HepG2 (cell line): ENCODE measurements around the gene MPPE1. TPM values are rescaled to one million over a fixed set of nuclear protein-coding genes. Genes with fewer than 3 reads are reported as not detected.
A peak's percentile ranks its signal among the peaks of the same experiment; 100 is the strongest.

Source experiments
- CBX2 ChIP-seq, 2 experiments: fragments of 200-600 bp in 1 of 2; sonication (generic); formaldehyde crosslinking in 1 of 2; IDR thresholded peaks; 2 replicates each; pipeline versions ENCODE4 v1.7.0 to v1.8.1; 2018 to 2022; ENCODE audit warnings: low read depth in 2 of 2, low read length in 1 of 2, mild to moderate bottlenecking in 1 of 2, missing genetic modification reagents in 1 of 2
- CBX5 ChIP-seq: sonication (generic); formaldehyde crosslinking; IDR thresholded peaks from 2 replicates; pipeline ENCODE4 v1.4.0; 2020; ENCODE audit warnings: missing genetic modification reagents, borderline replicate concordance
- CC2D1A ChIP-seq: sonication (generic); formaldehyde crosslinking; IDR thresholded peaks from 2 replicates; pipeline ENCODE4 v1.8.1; 2023; ENCODE audit warnings: mild to moderate bottlenecking, missing genetic modification reagents
- CREB1 ChIP-seq, 2 experiments: fragments of 450-650 bp in 1 of 2; IDR thresholded peaks; 2 replicates each; pipeline ENCODE4 v1.6.1; 2016 to 2017; ENCODE audit warnings: control low read depth in 1 of 2, mild to moderate bottlenecking in 1 of 2, missing compliant biosample characterization in 1 of 2, missing genetic modification characterization in 1 of 2
- MAFF ChIP-seq: IDR thresholded peaks from 2 replicates; pipeline ENCODE4 v1.6.1; 2011; ENCODE audit warnings: low read depth, low read length, improper control_type of control experiment
- MATR3 ChIP-seq: sonication (generic); formaldehyde crosslinking; IDR thresholded peaks from 2 replicates; pipeline ENCODE4 v1.4.0; 2020; ENCODE audit warnings: missing genetic modification reagents
- MEIS1 ChIP-seq: sonication (generic); formaldehyde crosslinking; IDR thresholded peaks from 2 replicates; pipeline ENCODE4 v1.9.0; 2021; ENCODE audit warnings: mild to moderate bottlenecking, missing genetic modification reagents, moderate library complexity, borderline replicate concordance
- PLSCR1 ChIP-seq: sonication (generic); formaldehyde crosslinking; IDR thresholded peaks from 2 replicates; pipeline ENCODE4 v1.5.0; 2020; ENCODE audit warnings: missing genetic modification reagents, mild to moderate bottlenecking, borderline replicate concordance
- SIN3B ChIP-seq: fragments of 150-350 bp; IDR thresholded peaks from 2 replicates; pipeline ENCODE4 v1.6.1; 2014; ENCODE audit warnings: low read length
- SMYD3 ChIP-seq: sonication (generic); formaldehyde crosslinking; IDR thresholded peaks from 2 replicates; pipeline ENCODE4 v1.8.1; 2023; ENCODE audit warnings: mild to moderate bottlenecking, missing genetic modification reagents
- SNAI1 ChIP-seq: sonication (generic); formaldehyde crosslinking; IDR thresholded peaks from 2 replicates; pipeline ENCODE4 v1.5.0; 2020; ENCODE audit warnings: mild to moderate bottlenecking, missing genetic modification reagents, borderline replicate concordance
- SNAPC2 ChIP-seq: sonication (generic); formaldehyde crosslinking; IDR thresholded peaks from 2 replicates; pipeline ENCODE4 v1.8.1; 2022; ENCODE audit warnings: mild to moderate bottlenecking, missing genetic modification reagents
- TAF1 ChIP-seq: sonication (generic); formaldehyde crosslinking; IDR thresholded peaks from 2 replicates; pipeline ENCODE4 v1.4.0; 2020; ENCODE audit warnings: missing genetic modification reagents
- TOPORS ChIP-seq: sonication (generic); formaldehyde crosslinking; IDR thresholded peaks from 2 replicates; pipeline ENCODE4 v1.8.0; 2023; ENCODE audit warnings: mild to moderate bottlenecking, missing genetic modification reagents
- ZC3H13 ChIP-seq: sonication (generic); formaldehyde crosslinking; IDR thresholded peaks from 2 replicates; pipeline ENCODE4 v1.8.1; 2023; ENCODE audit warnings: mild to moderate bottlenecking, missing genetic modification reagents, moderate library complexity
- ZMYM3 ChIP-seq: sonication (generic); formaldehyde crosslinking; IDR thresholded peaks from 2 replicates; pipeline ENCODE4 v1.5.1; 2020; ENCODE audit warnings: mild to moderate bottlenecking, missing genetic modification reagents
- ZNF17 ChIP-seq: sonication (generic); formaldehyde crosslinking; IDR thresholded peaks from 2 replicates; pipeline ENCODE4 v1.5.0; 2020; ENCODE audit warnings: mild to moderate bottlenecking, missing genetic modification reagents
- ZNF580 ChIP-seq: IDR thresholded peaks from 2 replicates; pipeline ENCODE4 v1.6.1; 2016; ENCODE audit warnings: low read depth, borderline replicate concordance
- ZNF766 ChIP-seq: sonication (generic); formaldehyde crosslinking; IDR thresholded peaks from 2 replicates; pipeline ENCODE4 v1.5.0; 2020; ENCODE audit warnings: missing genetic modification reagents, borderline replicate concordance
- ZNF878 ChIP-seq: sonication (generic); formaldehyde crosslinking; IDR thresholded peaks from 2 replicates; pipeline ENCODE4 v1.8.1; 2023; ENCODE audit warnings: mild to moderate bottlenecking, missing genetic modification reagents, moderate library complexity
- polyA plus RNA-seq, 8 experiments: library from polyadenylated mRNA; depleted of rRNA in 3 of 8; stranded (reverse) in 7 of 8; unstranded in 1 of 8; fragments of >200 nt; fragmentation: Illumina TruSeq in 4 of 8; extraction: Trizol in 4 of 8; gene quantifications; 2 replicates each; pipeline versions ENCODE4 v1.2.1 to v1.2.3, GENCODE V29; 2011 to 2016; ENCODE audit warnings: low read depth in 4 of 8, missing spikeins in 1 of 8, mixed read lengths in 1 of 8; ENCODE audit not compliant: insufficient read depth in 1 of 8
- total RNA-seq, 5 experiments: library from RNA; depleted of rRNA; stranded (reverse); fragments of >200 nt; fragmentation: Illumina TruSeq; extraction: Trizol; gene quantifications; 2 replicates each; pipeline ENCODE4 v1.2.3, GENCODE V29; 2016; ENCODE audit warnings: low read depth in 1 of 5

Gene MPPE1
- total and polyA plus RNA-seq, 2 of the 13 experiments (the other 11 are each of a cell fraction or from before 2014, with no cell fraction given) = 9.6 to 11.9 TPM

GRCh38 chr18:11955239-11956029 lies 47.3 kb upstream of the MPPE1 start (continued):
- TF ChIP-seq ZNF878 = peak; percentile 37; the same call in 1 of the 2 replicates
- TF ChIP-seq ZMYM3 (CRISPR knock-in tag) = peak; percentile 65; the same call in 1 of the 2 replicates
- no peak for TF ChIP-seq SIN3B
- no peak for TF ChIP-seq TOPORS (CRISPR knock-in tag)
- no peak for TF ChIP-seq TAF1 (CRISPR knock-in tag)
- TF ChIP-seq CC2D1A (CRISPR knock-in tag) = no peak
- TF ChIP-seq PLSCR1 (CRISPR knock-in tag) = no peak
- no peak for TF ChIP-seq ZNF580 (CRISPR knock-in tag)
- TF ChIP-seq ZNF766 (CRISPR knock-in tag) = no peak
- TF ChIP-seq SMYD3 (CRISPR knock-in tag) = no peak
- no peak for TF ChIP-seq SNAPC2
- TF ChIP-seq MAFF = no peak
- no peak for TF ChIP-seq SNAI1 (CRISPR knock-in tag)
- no peak for TF ChIP-seq CBX2 (IDR thresholded peaks at IDR 0.05; ENCODE audit: low read depth, low read length)
- TF ChIP-seq CBX2 (CRISPR knock-in tag; IDR thresholded peaks at IDR 0.05; ENCODE audit: low read depth) = no peak
- no peak for TF ChIP-seq ZC3H13
- TF ChIP-seq CREB1 (IDR thresholded peaks at IDR 0.05) = no peak
- TF ChIP-seq CREB1 (CRISPR knock-in tag; IDR thresholded peaks at IDR 0.05) = peak; percentile 52; the same call in 1 of the 2 replicates
- TF ChIP-seq ZNF17 = no peak
- TF ChIP-seq MATR3 (CRISPR knock-in tag) = no peak
- no peak for TF ChIP-seq MEIS1 (CRISPR knock-in tag)
- no peak; the same call in 1 of the 2 replicates for TF ChIP-seq CBX5 (CRISPR knock-in tag)
- TF ChIP-seq, all 625 proteins: peak for 96
